GM18909 (cell line): ENCODE results near the gene IFIT5.
"Not testable (repeated sequence)": the region's sequence is repeated elsewhere in the genome, so short reads cannot be mapped to it uniquely, and the experiment has no call there.

Experiments
- ATAC-seq: cut with Tn5 transposase; IDR thresholded peaks from one replicate; pipeline ENCODE4 v1.9.1; 2021; ENCODE audit warnings: mild to moderate bottlenecking; ENCODE audit not compliant: unreplicated experiment, poor library complexity

IFIT5 gene

DNA sequence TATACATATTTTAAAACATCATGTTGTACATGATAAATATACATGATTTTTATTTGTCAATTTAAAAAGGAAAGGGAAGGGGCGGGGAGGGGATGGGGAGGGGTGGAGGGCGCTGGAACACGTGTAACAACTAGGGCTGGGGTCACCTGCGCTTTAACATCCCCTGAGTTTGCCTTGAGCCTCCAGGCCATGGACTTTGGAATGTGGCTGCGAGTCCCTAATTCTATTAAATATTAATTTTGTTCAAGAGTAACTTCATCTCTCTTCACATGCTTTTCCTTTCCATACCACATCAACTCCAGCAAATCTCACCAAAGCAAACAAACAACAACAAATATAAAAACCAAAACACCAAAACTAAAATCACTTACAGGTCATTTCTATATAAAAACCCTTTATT is 10.6 kb downstream of the IFIT5 start:
- ATAC-seq, result no peak

DNA sequence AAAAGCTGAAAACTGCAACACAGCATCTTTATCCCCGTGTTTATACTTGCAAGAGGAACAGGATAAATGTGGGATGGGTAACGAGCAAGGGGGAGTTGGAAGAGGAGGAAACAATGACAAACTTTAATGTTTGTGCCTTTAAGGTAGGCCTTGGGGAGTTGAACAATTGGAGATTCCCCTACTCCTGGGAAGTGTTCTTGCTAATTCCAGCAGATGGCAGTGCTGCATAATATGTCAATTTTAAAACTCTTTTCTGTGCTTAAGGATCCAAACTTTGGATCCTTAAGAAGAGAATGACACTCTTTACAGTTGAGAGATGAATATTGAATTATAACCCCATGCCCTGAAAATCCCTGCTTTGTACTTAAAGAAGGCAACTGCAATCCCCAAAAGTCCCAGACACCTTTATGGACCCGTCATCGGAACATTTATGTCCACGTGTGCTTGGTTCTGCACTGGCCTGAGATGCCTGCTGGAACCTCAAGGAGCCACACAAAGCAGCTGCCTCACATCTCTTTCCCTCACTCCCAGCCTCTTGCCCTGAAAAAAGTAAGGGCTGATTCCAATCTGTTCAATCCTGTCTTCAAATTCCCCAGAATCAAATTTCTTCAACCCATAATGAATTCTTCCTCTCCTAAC is 12.0 kb downstream of the IFIT5 start:
- ATAC-seq, result no peak

DNA sequence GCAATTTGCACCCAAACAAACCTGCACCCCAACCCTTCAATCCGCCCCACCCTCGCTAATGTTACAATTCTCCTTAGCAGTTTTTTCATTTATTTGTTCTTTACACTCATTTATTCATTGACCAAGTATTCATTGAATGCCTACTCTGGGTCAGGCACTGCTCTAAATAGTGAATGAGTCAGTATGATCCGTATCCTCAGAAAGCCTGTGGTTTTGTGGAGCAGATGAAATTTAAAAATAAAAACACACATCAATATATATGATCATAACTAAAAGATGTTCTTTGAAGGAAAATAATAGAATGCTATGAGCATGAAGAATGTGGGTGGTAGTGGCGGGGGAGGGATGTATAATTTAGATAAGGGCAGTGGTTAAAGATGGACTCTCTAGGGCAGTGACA is 13.3 kb downstream of the IFIT5 start:
- no peak for ATAC-seq

DNA sequence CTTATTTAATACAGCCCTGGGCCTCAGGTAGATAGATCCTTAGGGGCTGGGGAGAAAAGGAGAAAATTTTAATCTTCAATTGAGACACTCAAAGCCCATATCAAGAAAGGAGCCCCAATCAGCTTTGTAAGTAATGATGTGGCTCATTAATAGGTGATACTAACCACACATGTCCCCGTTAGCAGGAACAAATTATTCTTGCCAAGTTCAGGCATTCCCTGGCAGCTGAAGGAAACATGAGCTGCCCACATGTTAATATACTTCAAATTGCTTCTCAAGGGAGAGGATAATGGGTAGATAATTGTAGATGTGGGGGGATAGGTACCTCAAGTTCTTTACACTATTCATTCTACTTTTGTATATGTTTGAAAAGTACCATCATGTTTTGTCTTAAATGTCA is 14.5 kb downstream of the IFIT5 start:
- no peak for ATAC-seq

DNA sequence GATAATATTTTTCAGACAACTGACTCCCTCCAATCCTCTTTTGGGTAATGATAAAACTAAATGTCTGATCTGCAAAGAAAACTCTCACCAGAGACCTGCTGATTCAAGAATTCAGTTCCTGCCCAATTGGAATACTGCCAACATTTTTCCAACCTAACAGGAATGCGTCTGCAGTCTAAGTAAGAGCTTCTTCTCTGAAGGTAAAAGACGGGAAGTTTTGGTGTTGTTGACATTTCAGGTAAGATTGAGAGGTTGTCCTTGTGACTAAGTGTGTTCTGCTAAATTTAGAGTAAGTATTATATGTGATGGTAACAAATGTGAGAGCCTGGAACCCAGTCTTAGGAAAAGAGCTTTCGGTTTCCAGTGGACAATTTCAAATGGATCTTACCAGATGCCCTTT is 17.6 kb downstream of the IFIT5 start:
- ATAC-seq, result no peak

DNA sequence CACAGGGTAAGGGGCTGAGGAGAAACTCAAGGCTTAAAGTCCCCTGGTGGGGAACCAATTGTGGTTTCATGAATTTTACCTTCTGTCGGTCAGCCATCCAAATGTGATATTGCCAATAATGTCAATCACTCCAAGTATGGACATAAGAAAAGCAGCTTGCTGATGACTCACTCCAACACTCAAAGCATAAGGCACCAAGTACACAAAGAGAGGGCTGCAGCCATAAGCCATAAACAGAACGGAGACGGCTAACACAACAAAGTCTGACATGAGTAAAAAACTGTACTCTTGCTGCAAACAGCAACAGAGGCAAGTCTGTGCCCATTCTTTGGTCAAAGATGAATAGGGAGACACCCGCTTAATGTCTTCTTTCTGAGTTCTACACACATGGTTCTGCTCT is 24.2 kb downstream of the IFIT5 start:
- no peak for ATAC-seq

DNA sequence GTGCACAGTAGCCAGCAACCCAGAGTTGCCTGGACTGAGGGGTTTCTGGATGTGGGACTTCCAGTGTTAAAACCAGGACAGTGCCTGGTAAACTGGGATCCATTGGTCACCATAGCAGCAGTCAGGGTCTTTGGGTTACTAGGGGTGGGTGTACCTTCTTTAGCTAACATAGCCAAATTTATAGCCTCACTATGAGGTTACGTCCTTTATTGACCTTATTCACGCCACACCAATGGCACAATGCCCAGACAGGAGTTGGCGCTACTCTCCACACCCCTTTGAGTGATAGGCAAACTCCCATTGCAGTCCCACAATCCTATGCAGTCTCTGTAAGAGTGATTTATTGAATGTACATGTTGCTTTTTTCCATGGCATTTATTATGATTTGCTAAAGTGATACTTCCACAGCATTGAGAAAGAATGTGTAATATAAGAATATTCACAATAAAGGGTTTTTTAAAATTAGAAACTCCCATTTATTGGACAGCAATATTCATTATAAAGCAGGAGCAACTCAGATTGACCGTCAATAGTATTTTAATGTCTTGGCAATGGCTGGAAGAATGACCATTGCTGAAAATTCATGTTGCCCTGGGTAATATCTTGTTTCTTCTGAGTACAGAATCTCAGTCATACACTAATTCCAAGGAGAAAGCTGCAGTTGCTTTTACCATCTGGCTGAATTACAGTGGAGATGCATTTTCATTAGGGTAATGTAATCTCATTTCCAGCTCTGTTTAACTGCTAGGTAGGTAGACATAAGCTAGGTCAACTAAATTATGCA is 26.1 kb downstream of the IFIT5 start:
- ATAC-seq, result no peak

DNA sequence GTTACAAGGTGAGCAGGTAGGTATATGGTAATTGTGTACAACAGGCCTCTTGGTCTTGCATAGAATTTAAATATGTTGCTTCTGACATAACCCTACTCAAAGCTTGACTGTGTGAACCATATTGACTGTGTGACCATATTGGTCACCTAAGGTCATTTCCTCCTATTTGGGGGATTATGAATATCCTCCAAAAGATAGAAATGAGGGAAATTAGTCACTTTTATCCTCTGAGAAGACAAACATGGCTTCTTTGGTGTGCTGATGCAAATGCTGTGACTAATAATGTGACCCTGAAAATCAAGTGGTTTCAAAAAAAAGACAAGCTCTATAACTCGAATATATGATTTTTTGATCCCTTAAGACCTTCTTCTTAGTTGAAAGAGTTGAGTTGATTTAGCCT is 27.9 kb downstream of the IFIT5 start:
- ATAC-seq, result no peak

DNA sequence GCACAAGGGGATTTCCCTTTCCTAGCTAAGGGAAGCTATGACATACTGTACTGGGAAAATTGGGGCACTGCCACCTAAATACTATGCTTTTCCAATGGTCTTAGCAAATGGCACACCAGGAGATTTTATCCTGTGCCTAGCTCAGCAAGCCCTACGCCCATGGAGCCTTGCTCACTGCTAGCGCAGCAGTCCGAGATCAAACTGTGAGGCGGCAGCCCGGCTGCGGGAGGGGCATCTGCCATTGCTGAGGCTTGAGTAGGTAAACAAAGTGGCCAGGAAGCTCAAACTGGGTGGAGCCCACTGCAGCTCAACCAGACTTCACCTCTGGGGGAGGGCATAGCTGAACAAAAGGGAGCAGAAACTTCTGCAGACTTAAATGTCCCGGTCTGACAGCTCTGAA is 30.5 kb downstream of the IFIT5 start:
- ATAC-seq, result not testable (repeated sequence)

DNA sequence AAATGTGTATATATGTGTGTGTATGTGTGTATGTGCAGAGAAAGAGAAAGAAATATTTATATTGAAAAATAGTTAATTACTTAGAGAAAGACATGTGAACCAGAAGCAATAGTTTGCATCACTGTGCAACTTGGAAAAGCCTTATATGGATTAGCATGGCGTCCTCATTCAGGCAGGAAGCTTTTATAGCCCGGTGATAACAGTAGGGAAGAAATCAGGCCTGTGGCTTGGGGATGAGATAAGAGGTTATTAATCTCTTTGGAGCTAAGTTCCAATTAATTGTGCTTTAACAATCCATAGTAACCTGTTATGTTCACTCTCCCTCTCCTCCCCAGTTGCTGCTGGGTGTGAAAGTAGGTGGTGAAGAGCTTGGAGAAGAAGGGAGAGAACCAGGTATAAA is 36.5 kb downstream of the IFIT5 start:
- ATAC-seq, result no peak

DNA sequence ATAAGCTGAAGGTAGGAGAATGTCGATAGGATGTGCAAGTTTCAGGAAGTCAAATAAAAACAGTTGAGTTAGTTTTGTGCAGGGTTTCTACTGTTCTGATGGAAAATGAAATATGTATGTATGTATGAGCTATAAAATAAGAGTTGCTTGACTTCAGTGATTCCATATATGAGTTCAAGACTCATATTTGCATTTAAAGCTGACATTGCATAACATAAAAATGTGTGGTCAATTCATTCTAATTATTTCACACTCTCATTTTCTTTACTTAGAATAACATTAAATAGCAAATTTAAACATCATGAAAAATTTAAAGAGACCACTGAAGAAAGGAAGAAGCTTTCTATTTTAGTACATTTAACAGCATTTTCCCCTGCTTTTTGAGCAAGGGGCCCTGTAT is 37.8 kb downstream of the IFIT5 start:
- ATAC-seq, result no peak

DNA sequence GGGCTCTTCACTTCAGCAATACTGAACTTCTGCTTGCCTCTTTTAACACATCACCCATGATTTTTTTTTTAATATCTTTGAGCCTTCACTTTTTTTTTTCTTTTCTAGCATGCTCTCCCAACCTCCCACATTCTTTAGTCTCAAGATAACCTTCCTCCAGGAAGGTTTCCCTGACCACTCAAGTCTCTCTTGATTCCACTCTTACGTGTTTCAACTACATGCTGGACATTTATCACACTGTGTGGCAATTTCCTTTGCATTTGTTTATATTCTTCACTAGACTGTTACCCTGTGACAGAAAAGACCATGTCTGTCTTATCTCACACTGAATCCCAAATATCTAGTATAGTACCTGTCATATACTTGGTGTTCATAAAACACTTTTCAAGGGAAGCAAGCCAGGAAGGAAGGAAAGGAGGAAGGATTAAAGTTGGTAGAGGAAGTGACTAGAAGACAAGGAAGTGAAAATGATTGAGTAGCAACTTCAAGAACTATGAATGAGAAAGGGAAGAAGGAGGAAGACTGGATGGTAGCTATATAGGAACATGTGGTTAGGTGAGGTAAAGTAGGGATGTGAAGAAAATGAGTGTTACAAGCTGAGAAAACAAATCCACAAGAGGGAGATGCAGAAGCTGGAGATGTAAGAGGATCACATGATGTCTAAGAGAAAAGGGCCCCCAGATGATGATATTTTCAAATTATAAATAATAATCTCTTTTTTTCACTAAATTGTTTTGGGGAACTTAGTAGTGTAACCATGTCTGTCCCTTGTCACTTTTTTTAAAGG is 40.4 kb downstream of the IFIT5 start:
- no peak for ATAC-seq

DNA sequence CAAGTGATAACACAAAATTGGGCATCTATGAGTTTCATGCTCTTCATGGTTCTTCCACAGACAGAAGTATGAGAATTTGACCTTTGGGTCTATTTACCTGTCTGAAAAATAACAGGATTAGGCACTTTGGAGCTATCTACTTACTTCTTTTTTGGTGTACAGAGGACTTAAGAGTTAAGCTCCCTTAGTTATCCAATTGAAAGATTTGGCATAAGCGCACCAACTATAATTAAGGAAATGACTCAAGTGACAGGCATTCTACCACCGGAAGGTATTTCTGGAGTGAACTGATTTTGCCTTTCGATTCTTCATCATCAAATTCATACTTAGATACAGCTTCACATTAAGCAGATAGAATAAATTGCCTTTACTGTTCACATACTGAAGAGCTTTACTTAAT is 43.9 kb downstream of the IFIT5 start:
- no peak for ATAC-seq

DNA sequence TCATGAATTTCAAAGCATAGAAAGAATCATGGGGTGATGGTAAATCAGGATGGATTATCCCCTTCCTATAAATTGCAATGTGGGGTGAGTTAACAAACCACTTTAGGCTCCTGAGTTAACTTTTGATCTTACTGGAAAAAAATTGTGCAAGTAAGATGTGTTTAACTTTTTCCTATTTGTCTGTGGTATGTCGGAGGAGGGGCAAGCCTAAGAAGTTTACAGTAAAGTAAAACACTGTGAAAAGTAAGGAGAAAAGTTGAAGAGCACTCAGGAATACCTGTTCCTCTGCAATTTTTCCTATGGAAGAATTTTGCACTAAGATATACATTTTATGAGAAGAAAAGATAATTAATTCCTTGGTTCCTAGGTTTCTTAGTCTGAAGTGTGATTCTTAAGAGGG is 44.4 kb downstream of the IFIT5 start:
- ATAC-seq, result no peak

DNA sequence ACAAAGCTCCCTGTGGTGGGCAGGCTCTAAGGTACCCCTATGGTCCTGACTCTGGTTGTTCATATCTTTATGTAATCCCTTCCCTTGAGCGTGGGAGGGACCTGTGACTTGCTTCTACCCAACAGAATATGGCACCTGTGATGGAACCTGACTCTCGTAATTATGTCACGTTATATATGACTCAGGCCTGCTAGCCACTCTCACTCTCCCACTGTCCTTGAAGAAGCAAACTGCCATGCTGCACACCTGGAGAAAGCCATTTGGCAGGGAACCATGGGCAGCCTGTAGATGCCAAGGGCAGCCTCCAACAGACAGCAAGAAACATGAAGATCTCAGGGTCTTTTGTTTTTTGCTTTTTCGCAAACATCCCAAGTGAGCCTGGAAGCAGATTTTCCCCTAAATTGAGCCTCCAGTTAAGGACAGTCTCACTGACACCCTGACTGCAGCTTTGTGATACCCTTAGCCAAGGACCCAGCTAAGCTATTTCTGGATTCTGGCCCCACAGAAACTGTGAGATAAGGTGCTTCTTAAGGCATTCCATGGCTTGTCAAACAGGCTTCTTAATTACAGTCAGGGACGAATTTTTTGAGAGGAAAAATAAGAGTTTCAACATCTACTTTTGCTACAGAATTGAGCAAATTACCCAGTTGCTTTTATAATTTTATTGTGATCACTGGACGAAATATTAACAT is 49.6 kb downstream of the IFIT5 start:
- ATAC-seq, result no peak

DNA sequence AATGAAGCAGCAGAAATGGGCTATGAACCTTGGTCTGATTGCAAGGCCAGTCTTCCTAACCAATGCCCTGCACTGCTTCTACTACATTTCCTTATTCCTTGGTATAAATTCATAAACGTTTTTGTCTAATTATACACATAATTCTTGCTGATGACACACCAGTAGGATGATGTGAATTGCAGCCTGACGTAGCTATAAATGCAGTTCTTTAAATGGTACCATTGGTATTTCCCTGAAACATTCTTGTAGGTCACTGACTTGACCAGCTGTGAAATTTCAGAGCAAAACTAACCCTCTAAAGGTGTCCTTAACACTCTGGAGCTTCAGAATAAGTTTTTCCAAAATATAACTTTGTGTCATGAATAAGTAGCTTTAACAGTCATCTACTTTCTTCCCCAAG is 50.8 kb downstream of the IFIT5 start:
- ATAC-seq, result no peak

DNA sequence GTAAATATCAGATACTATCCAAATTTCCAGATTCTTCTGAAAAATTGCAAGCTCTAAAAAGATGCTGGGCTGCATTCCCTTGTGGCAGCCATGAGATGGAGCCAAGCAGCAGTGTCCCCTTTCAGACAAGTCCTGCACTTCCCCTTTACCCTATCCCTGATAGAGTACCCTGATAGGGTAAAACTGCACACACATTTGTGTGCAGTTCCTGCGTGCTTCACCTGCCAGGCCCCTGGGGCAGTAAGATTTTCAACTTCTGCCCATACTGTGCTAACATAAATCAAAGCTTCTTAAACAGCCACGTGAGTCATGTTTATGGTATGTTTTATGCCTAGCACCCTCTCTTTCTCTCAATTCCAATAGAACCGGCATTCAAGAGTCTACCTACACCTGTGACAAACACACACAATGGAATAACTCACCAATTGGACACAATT is 52.2 kb downstream of the IFIT5 start:
- no peak for ATAC-seq

DNA sequence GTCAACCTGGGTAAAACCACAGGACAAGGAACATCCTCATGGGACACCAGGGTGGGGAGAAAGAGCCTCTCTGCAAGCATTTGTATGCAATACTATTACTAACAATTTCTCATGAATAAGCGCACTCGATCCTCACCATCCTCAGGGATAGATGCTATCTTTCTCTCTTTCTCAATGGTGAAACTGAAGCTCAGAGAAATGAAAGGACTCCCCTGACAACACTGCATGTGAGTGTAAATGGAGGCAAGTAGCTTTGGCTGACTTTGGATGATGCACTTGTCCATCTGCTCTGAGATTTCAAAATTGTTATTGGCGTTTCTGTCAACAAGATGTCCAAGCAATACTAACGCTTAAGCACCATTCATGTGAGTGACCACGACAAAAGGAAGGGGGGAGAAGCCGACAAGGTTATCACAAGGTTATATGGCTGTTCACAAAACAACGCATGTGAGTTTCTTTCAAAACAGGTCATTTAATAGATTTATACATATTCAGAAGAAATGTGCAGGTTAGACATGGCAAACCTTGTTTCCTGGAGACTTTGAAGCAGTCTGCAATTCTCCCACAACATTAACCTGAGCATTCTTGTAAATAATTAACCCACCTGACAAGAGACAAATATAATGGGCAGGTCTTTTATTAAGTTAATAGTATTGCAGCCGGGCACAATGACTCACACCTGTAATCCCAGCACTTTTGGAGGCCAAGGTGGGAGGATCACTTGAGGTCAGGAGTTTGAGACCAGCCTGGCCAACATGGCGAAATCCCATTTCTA is 54.0 kb downstream of the IFIT5 start:
- ATAC-seq, result no peak

DNA sequence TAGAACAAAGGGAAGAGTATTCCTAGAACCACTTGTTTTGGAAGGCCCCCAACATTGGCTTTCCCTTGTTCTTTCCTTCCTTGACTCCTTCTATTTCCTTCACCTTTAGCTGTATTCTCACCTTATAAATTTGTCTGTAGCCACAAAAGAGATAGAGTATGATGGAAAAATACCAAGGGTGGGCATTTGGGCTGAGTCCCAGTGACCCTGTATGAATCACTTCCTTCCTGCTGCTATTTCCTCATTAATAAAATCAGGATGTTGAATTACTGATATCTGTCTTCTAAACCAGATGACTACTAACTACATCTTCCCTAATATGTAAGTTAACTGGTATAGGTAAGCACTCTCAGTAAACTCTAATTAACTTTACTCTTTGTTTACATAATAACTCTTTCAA is 55.1 kb downstream of the IFIT5 start:
- no peak for ATAC-seq
